ENCODE measurements around the gene NPDC1.

NPDC1 gene

GRCh38 chr9:137046088-137046787, at the start of gene NPDC1:
TSS of gene NPDC1 (minus strand) at chr9:137046177. CDS start at chr9:137045989, 188 bp downstream.
- no peak for DNase-seq

GRCh38 chr9:137089232-137089947, 43.4 kb upstream of the NPDC1 start:
- no peak for DNase-seq

- DNase-seq: no peak
Observed at GRCh38 chr9:137088121-137088520, 42.1 kb upstream of the NPDC1 start.

- DNase-seq: no peak
Observed at GRCh38 chr9:137087409-137087925, 41.5 kb upstream of the NPDC1 start.

- peak; percentile 96 for DNase-seq
Observed at GRCh38 chr9:137086531-137087408, 40.8 kb upstream of the NPDC1 start, which contains the start of gene MAN1B1. TSS of gene MAN1B1 (plus strand) at chr9:137086985. CDS start at chr9:137087000, 15 bp downstream.

GRCh38 chr9:137085920-137086530, 40.0 kb upstream of the NPDC1 start:
- DNase-seq: no peak

GRCh38 chr9:137084526-137084925, 38.5 kb upstream of the NPDC1 start:
- no peak for DNase-seq

GRCh38 chr9:137083394-137084004, 37.5 kb upstream of the NPDC1 start:
- peak; percentile 88 for DNase-seq

- DNase-seq: no peak
Observed at GRCh38 chr9:137082925-137083290, 36.9 kb upstream of the NPDC1 start.

GRCh38 chr9:137082222-137082924, 36.4 kb upstream of the NPDC1 start:
- no peak for DNase-seq

GRCh38 chr9:137080260-137081122, 34.5 kb upstream of the NPDC1 start:
- no peak for DNase-seq

GRCh38 chr9:137079401-137079787, 33.4 kb upstream of the NPDC1 start:
- DNase-seq: no peak

- DNase-seq: no peak
Observed at GRCh38 chr9:137078701-137079400, 32.9 kb upstream of the NPDC1 start.

- no peak for DNase-seq
Observed at GRCh38 chr9:137077758-137078693, 32.0 kb upstream of the NPDC1 start.

GRCh38 chr9:137077010-137077747, 31.2 kb upstream of the NPDC1 start, which contains the start of gene UAP1L1:
TSS of gene UAP1L1 (plus strand) at chr9:137077517. CDS start at chr9:137077533, 16 bp downstream.
- DNase-seq: peak; percentile 18

GRCh38 chr9:137076636-137077009, 30.6 kb upstream of the NPDC1 start:
- no peak for DNase-seq

- no peak for DNase-seq
Observed at GRCh38 chr9:137075275-137075775, 29.3 kb upstream of the NPDC1 start.

All from T1000 (cell line).